ENCODE results near the gene RGS9.

DNA sequence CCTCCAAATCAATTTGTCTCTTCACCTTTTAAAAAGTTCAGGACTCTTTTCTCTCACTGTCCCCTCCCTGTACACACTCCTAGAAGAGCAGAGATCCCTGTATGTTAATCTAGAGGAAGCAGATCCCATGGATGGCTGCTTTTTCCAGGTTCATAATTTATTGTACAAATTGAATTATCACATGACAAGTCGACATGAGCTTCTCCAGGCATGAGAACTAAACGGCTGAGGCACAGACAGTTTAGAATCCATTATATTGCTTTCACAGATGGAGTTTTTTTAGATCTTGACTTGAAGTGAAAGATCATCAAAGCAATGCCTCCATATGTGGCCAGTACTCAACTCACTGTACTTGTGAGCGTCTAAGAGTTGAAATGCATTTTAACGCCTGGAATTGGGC lies 47.9 kb downstream of the RGS9 start:
- no peak for TF ChIP-seq EZH2 (IDR thresholded peaks at IDR 0.05; ENCODE audit: borderline replicate concordance, low read length)
- TF ChIP-seq, protein P1, sequence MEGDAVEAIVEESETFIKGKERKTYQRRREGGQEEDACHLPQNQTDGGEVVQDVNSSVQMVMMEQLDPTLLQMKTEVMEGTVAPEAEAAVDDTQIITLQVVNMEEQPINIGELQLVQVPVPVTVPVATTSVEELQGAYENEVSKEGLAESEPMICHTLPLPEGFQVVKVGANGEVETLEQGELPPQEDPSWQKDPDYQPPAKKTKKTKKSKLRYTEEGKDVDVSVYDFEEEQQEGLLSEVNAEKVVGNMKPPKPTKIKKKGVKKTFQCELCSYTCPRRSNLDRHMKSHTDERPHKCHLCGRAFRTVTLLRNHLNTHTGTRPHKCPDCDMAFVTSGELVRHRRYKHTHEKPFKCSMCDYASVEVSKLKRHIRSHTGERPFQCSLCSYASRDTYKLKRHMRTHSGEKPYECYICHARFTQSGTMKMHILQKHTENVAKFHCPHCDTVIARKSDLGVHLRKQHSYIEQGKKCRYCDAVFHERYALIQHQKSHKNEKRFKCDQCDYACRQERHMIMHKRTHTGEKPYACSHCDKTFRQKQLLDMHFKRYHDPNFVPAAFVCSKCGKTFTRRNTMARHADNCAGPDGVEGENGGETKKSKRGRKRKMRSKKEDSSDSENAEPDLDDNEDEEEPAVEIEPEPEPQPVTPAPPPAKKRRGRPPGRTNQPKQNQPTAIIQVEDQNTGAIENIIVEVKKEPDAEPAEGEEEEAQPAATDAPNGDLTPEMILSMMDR (conservative IDR thresholded peaks at IDR 0.05 in 1 of 2, IDR thresholded peaks at IDR 0.05 in 1 of 2; ENCODE audit: extremely low read depth in 1 of 2, insufficient read depth in 1 of 2, low read depth in 1 of 2, low read length in 2 of 2): no peak
